ENCODE data around the gene RHBDD1. TPM values are rescaled to one million over a fixed set of nuclear protein-coding genes. Genes with fewer than 3 reads are reported as not detected.

The RHBDD1 gene
- total and polyA plus RNA-seq, 8 donors: 22.8 to 40.1 (median 25.3) TPM

- intact Hi-C loops (cut with DNase I): no loop called here
- TF ChIP-seq CTCF (IDR thresholded peaks at IDR 0.05): no peak
- H3K9me3 ChIP-seq: no peaks in the 10 kb centered on the region
- H3K4me3 ChIP-seq: no peak overlapping the region
- no peak overlapping the region for H3K27ac ChIP-seq
- H3K4me1 ChIP-seq: no peaks in the 10 kb centered on the region
- DNase-seq (no peak), ATAC-seq (no peak)
- no peaks in the 10 kb centered on the region for H3K27me3 ChIP-seq
- no peaks in the 10 kb centered on the region for H3K36me3 ChIP-seq
Measured at GRCh38 chr2:226888971-226889370, 53.1 kb downstream of the RHBDD1 start.

- H3K27ac ChIP-seq: no peak overlapping the region
- no peaks in the 10 kb centered on the region for H3K4me1 ChIP-seq
- no peak overlapping the region for H3K4me3 ChIP-seq
- no peak for TF ChIP-seq CTCF (IDR thresholded peaks at IDR 0.05)
- intact Hi-C loops (cut with DNase I): no loop called here
- H3K36me3 ChIP-seq: no peaks in the 10 kb centered on the region
- no peaks in the 10 kb centered on the region for H3K9me3 ChIP-seq
- ATAC-seq (no peak), DNase-seq (no peak)
- H3K27me3 ChIP-seq: no peaks in the 10 kb centered on the region
Measured at GRCh38 chr2:226890286-226890685, 54.4 kb downstream of the RHBDD1 start.

- H3K9me3 ChIP-seq: no peaks in the 10 kb centered on the region
- intact Hi-C loops (cut with DNase I): no loop called here
- no peak overlapping the region for H3K27ac ChIP-seq
- no peaks in the 10 kb centered on the region for H3K4me1 ChIP-seq
- H3K36me3 ChIP-seq: peaks cover 0 to 7% of the 10 kb centered on the region in 2 donors
- TF ChIP-seq CTCF (IDR thresholded peaks at IDR 0.05): no peak
- no peaks in the 10 kb centered on the region for H3K27me3 ChIP-seq
- H3K4me3 ChIP-seq: no peak overlapping the region
- DNase-seq: no peak
- ATAC-seq: no peak
Measured at GRCh38 chr2:226891780-226892590, 56.1 kb downstream of the RHBDD1 start.

GRCh38 chr2:226892729-226893128, 56.9 kb downstream of the RHBDD1 start:
- TF ChIP-seq CTCF (IDR thresholded peaks at IDR 0.05): no peak
- DNase-seq (no peak), ATAC-seq (no peak)
- Histone ChIP-seq H3K9me3 (no peaks in the 10 kb centered on the region), H3K4me1 (no peaks in the 10 kb centered on the region), H3K27me3 (no peaks in the 10 kb centered on the region), H3K4me3 (no peak overlapping the region), H3K27ac (no peak overlapping the region), H3K36me3 (peaks cover 0 to 7% of the 10 kb centered on the region in 2 donors)
- intact Hi-C loops (cut with DNase I): no loop called here

- Histone ChIP-seq H3K27ac (no peak overlapping the region), H3K4me1 (no peaks in the 10 kb centered on the region), H3K4me3 (no peak overlapping the region), H3K9me3 (no peaks in the 10 kb centered on the region), H3K27me3 (no peaks in the 10 kb centered on the region), H3K36me3 (peaks cover 0 to 7% of the 10 kb centered on the region in 2 donors)
- intact Hi-C loops (cut with DNase I): no loop called here
- no peak for DNase-seq
- no peak for TF ChIP-seq CTCF (IDR thresholded peaks at IDR 0.05)
- ATAC-seq: no peak
Measured at GRCh38 chr2:226893216-226893615, 57.4 kb downstream of the RHBDD1 start.
